Gastroesophageal sphincter (tissue), 3 donors: ENCODE measurements around the gene SV2B.

ENCODE experiments used
- POLR2A ChIP-seq, 2 donors: fragments of 450-650 bp; IDR thresholded peaks; one replicate each; pipeline ENCODE4 v1.6.1; 2017; ENCODE audit warnings: antibody characterized with exemption in 2 of 2, mild to moderate bottlenecking in 2 of 2, moderate library complexity in 1 of 2
- POLR2AphosphoS5 ChIP-seq: sonication (generic); formaldehyde crosslinking; IDR thresholded peaks from one replicate; pipeline ENCODE4 v1.6.1; 2017; ENCODE audit warnings: antibody characterized with exemption
- TF ChIP-seq, protein P1 (sequence below), 4 experiments: fragments of 200-600 bp in 2 of 4; fragments of 450-650 bp in 2 of 4; sonication (generic) in 1 of 4; IDR thresholded peaks; one replicate each; pipeline ENCODE4 v1.5.1; 2017 to 2019; ENCODE audit warnings: antibody characterized with exemption in 4 of 4, mild to moderate bottlenecking in 2 of 4, moderate library complexity in 2 of 4

DNA sequence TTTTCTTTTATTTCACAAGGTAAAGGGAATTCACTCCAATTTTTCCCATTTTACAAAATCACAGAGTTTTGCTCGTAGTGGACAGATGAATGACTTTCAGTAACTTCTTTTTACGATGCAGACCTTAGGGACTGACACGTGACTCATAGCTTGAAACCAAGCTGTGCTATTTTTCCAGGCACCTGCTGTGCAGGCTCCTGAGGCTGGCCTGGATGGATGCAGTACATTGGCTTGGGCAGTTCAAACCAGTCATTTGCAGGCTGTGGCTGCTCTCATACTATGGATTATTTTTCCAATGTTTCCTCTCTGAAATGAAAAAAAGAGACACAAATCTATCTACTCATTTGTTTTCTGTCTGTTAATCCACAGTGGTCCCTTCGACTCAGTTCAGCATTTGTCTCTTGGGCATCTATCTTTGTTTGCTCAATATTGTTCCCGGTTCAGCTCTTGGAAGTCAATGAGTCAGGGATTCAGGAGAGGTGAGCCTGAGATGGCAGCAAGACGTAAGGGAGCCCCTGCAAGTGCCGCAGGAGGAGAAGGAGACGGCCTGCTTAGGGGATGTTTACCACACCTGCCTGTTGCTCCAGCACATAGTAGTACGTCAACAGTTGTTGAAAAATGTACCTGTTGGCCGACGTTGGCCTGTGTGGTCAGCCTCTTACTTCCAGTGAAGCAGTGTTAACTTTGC is 92.8 kb downstream of the SV2B start:
- no peak for TF ChIP-seq POLR2A (IDR thresholded peaks at IDR 0.05)
- TF ChIP-seq, protein P1, sequence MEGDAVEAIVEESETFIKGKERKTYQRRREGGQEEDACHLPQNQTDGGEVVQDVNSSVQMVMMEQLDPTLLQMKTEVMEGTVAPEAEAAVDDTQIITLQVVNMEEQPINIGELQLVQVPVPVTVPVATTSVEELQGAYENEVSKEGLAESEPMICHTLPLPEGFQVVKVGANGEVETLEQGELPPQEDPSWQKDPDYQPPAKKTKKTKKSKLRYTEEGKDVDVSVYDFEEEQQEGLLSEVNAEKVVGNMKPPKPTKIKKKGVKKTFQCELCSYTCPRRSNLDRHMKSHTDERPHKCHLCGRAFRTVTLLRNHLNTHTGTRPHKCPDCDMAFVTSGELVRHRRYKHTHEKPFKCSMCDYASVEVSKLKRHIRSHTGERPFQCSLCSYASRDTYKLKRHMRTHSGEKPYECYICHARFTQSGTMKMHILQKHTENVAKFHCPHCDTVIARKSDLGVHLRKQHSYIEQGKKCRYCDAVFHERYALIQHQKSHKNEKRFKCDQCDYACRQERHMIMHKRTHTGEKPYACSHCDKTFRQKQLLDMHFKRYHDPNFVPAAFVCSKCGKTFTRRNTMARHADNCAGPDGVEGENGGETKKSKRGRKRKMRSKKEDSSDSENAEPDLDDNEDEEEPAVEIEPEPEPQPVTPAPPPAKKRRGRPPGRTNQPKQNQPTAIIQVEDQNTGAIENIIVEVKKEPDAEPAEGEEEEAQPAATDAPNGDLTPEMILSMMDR (IDR thresholded peaks at IDR 0.05): no peak
- no peak for TF ChIP-seq POLR2AphosphoS5
